Choroid plexus epithelial cell (primary cell): ENCODE measurements around the gene LTV1.
"Not testable (repeated sequence)": the region's sequence is repeated elsewhere in the genome, so short reads cannot be mapped to it uniquely, and the experiment has no call there.

Experiments used
- DNase-seq: peaks from one replicate; pipeline ENCODE4 v3.0.0-alpha.2; 2010; ENCODE audit warnings: low read depth
- H3K4me3 ChIP-seq: 2 replicates; pipeline ENCODE4 v1.5.1; 2011; ENCODE audit warnings: low read depth, mild to moderate bottlenecking, control low read depth, low read length, moderate library complexity
- CTCF ChIP-seq: conservative IDR thresholded peaks from 2 replicates; pipeline ENCODE4 v1.5.1; 2011; ENCODE audit warnings: low read depth, mild to moderate bottlenecking, control low read depth, inconsistent platforms, low read length, moderate library complexity

Gene LTV1

DNA sequence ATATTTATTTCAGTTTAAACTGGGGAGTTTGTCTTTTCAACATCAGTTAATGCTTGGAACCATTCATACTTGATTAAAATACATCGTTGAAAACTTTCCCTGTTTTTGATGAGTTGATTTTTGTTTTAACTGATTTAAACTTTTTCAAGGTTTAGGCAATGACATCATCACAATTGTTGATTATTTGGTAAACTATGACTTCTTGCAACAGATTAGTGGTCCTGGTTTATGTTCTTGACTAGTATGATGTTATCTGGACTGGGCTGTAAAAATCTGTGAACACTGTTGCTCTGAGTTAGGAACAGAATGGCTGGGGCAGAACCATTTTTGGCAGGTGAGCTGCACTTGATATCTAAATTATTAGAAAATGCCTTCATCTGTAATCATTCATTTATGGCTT is 21.1 kb downstream of the LTV1 start, which contains the start of gene ZC2HC1B:
Gene ZC2HC1B, plus strand, starts transcription at position 241 of the 400 bp plus-strand sequence. Its CDS starts 66 bp downstream, at position 307.
- no peak for DNase-seq
- TF ChIP-seq CTCF, result no peak
- no peak within 1 kb of the TSS for H3K4me3 ChIP-seq

DNA sequence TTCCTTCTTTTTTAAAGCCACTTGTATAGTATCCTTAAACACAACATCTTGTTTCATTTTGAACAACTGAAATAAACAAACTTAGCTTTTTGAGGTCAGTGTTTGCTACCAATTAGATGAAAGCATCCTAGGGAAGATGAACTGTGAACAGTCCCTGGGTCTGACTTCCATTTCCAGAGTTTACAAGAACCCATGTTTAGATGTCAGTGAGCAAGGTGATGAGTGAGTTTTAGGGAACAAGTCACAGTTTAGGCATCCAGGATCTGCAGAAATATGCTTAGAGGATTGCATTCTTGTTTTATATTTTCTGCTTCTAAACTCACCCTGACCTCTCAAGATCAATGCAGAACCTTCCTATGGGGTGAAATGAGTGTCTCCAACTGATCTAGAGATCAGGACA is 24.1 kb downstream of the LTV1 start:
- no peak for TF ChIP-seq CTCF
- no peak overlapping the region for H3K4me3 ChIP-seq
- no peak for DNase-seq

GRCh38 chr6:143868808-143869207 is 25.7 kb downstream of the LTV1 start:
- DNase-seq, H3K4me3 ChIP-seq: not testable (repeated sequence)

DNA sequence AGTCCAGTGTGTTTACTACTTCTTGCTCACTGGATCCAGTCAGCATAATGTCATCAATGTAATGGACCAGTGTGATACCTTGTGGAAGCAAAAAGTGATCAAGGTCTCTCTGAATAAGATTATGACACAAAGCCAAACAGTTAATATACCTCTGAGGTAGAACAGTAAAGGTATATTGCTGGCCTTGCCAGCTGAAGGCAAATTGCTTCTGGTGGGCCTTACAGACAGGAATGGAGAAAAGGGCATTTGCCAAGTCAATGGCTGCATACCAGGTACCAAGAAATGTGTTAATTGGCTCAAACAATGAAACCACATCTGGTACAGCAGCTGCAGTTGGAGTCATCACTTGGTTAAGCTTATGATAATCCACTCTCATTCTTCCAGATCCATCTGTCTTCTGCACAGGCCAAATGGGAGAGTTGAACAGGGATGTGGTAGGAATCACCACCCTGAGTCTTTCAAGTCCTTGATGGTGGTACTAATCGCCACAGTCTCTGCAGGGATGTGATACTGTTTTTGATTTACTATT is 28.1 kb downstream of the LTV1 start:
- DNase-seq, H3K4me3 ChIP-seq: not testable (repeated sequence)

DNA sequence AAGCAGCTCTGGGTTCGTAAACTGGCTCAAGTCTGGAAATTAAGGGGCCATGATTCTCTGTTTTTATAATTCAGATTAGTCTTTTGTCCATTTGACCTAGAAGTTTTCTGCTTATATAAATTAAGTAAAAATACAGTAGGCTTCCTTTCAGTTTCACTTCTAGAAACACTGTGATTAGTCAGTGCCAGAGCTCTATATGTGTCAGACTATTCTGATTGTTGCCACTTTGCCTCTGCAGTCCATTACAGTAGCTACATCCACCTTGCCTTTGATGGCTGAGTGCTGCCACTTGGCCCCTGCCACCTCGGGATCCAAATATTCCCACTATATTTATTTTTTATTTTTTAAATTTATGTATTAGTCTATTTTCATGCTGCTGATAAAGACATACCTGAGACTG is 29.1 kb downstream of the LTV1 start:
- DNase-seq, result peak; percentile 44
- no peak overlapping the region for H3K4me3 ChIP-seq
- TF ChIP-seq CTCF, result no peak

GRCh38 chr6:143873600-143873999 is 30.5 kb downstream of the LTV1 start:
- H3K4me3 ChIP-seq, DNase-seq: not testable (repeated sequence)

DNA sequence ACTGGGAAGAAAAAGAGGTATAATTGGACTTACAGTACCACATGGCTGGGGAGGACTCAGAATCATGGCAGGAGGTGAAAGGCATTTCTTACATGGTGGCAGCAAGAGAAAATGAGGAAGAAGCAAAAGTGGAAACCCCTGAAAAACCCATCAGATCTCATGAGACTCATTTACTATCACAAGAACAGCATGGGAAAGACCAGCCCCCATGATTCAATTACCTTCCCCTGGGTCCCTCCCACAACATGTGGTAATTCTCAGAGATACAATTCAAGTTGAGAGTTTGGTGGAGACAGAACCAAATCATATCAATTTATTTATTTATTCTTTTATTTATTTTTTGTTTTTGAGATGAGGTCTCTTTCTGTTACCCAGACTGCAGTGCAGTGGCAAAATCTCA is 31.4 kb downstream of the LTV1 start:
- H3K4me3 ChIP-seq, DNase-seq: not testable (repeated sequence)

GRCh38 chr6:143877584-143878271 is 34.6 kb downstream of the LTV1 start:
- DNase-seq, result no peak
- H3K4me3 ChIP-seq, result no peak overlapping the region
- no peak for TF ChIP-seq CTCF

DNA sequence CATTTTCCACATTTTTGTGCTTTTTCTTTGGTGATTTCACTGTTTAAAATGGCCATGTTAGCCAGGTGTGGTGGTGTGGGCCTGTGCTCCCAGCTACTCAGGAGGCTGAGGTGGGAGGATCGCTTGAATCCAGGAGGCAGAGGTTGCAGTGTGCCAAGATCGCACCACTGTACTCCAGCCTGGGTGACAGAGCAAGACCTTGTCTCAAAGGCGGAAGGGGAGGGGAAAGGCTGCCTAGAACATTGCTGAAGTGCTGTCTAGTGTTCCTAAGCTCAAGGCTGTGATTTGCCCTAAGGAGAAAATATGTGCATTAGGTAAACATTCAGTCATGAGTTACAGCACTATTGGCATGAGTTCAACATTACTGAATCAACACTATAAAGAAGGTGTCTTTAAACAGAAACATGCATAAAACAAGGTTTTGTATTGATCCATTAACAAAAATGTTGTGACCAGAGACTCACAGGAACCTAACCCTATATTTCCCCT is 35.2 kb downstream of the LTV1 start:
- peak; percentile 15 for DNase-seq
- TF ChIP-seq CTCF, result no peak
- no peak overlapping the region for H3K4me3 ChIP-seq
